SK-N-SH (cell line): ENCODE data around the gene KCNA1. TPM values are rescaled to one million over a fixed set of nuclear protein-coding genes. Genes with fewer than 3 reads are reported as not detected.

Source experiments
- CTCF ChIA-PET: fragments of 300-600, 350-600 bp; formaldehyde crosslinking; extraction: SDS; loops from one replicate; lab custom pipeline; 2021; lab: Yijun Ruan, JAX
- POLR2A ChIA-PET: fragments of 350-600 bp; sonication (Branson Sonifier 250); formaldehyde crosslinking; extraction: SDS; loops from one replicate; lab custom pipeline; 2020; ENCODE audit warnings: antibody characterized with exemption, inconsistent platforms; lab: Yijun Ruan, JAX
- DNase-seq: peaks from one replicate; pipeline ENCODE4 v3.0.0; 2012
- H2AFZ ChIP-seq: fragments of 200-600 bp; sonication (generic); 2 replicates; pipeline ENCODE4 v1.8.1; 2016; ENCODE audit warnings: antibody characterized with exemption, mild to moderate bottlenecking, low read depth
- H3F3A ChIP-seq: fragments of 200-600 bp; sonication (generic); replicated peaks from 2 replicates; pipeline ENCODE3; 2016; ENCODE audit warnings: antibody characterized with exemption, mild to moderate bottlenecking; ENCODE audit not compliant: insufficient read depth
- H3K27ac ChIP-seq, 2 experiments: fragments of 200-500 bp in 1 of 2; fragments of 200-600 bp in 1 of 2; sonication (Bioruptor generic) in 1 of 2; sonication (generic), shearing (Covaris generic) in 1 of 2; 2 replicates each; pipeline versions ENCODE4 v1.5.1 to v1.6.1; 2014 to 2016; ENCODE audit warnings: low read depth in 2 of 2, inconsistent platforms in 1 of 2, low read length in 1 of 2, mild to moderate bottlenecking in 1 of 2, mixed read lengths in 1 of 2
- H3K27me3 ChIP-seq: fragments of 200-600 bp; sonication (generic), shearing (Covaris generic); 2 replicates; pipeline ENCODE4 v1.6.1; 2016; ENCODE audit warnings: mixed run types; ENCODE audit not compliant: insufficient read depth
- H3K36me3 ChIP-seq, 2 experiments: fragments of 200-500 bp in 1 of 2; fragments of 200-600 bp in 1 of 2; sonication (Bioruptor generic) in 1 of 2; sonication (generic) in 1 of 2; replicated peaks in 1 of 2; 2 replicates each; pipeline versions ENCODE3 to v1.5.1; 2014 to 2016; ENCODE audit warnings: low read length in 1 of 2, mild to moderate bottlenecking in 1 of 2; ENCODE audit not compliant: insufficient read depth in 2 of 2, control insufficient read depth in 1 of 2
- H3K4me1 ChIP-seq, 2 experiments: fragments of 200-500 bp in 1 of 2; fragments of 200-600 bp in 1 of 2; sonication (Bioruptor generic) in 1 of 2; sonication (generic), shearing (Covaris generic) in 1 of 2; 2 replicates each; pipeline versions ENCODE4 v1.5.1 to v1.6.1; 2014 to 2016; ENCODE audit warnings: low read depth in 1 of 2, low read length in 1 of 2, mixed run types in 1 of 2; ENCODE audit not compliant: insufficient read depth in 2 of 2, control insufficient read depth in 1 of 2
- H3K4me2 ChIP-seq: fragments of 200-600 bp; sonication (generic), shearing (Covaris generic); 2 replicates; pipeline ENCODE4 v1.6.1; 2017; ENCODE audit warnings: mixed run types
- H3K4me3 ChIP-seq, 2 experiments: fragments of 200-500 bp in 1 of 2; fragments of 200-600 bp in 1 of 2; sonication (Bioruptor generic) in 1 of 2; sonication (generic), shearing (Covaris generic) in 1 of 2; 2 replicates each; pipeline versions ENCODE4 v1.5.1 to v1.8.1; 2014 to 2016; ENCODE audit warnings: low read depth in 2 of 2, inconsistent platforms in 1 of 2, low read length in 1 of 2, mild to moderate bottlenecking in 1 of 2, mixed read lengths in 1 of 2, moderate library complexity in 1 of 2
- H3K79me2 ChIP-seq: fragments of 200-600 bp; sonication (generic); 2 replicates; pipeline ENCODE4 v1.8.1; 2017; ENCODE audit warnings: mild to moderate bottlenecking; ENCODE audit not compliant: insufficient read depth
- H3K9ac ChIP-seq: fragments of 200-600 bp; sonication (generic); 2 replicates; pipeline ENCODE4 v1.6.1; 2017; ENCODE audit warnings: mixed run types
- H3K9me2 ChIP-seq: fragments of 200-600 bp; sonication (generic); 2 replicates; pipeline ENCODE4 v1.6.1; 2017; ENCODE audit warnings: mixed run types
- H3K9me3 ChIP-seq: fragments of 200-600 bp; sonication (generic); 2 replicates; pipeline ENCODE4 v1.6.1; 2017; ENCODE audit warnings: mixed run types, mild to moderate bottlenecking, moderate library complexity
- H4K20me1 ChIP-seq: fragments of 200-600 bp; sonication (generic); 2 replicates; pipeline ENCODE4 v1.6.1; 2017; ENCODE audit warnings: mild to moderate bottlenecking, mixed run types; ENCODE audit not compliant: insufficient read depth
- EP300 ChIP-seq, 2 experiments: IDR thresholded peaks; 2 replicates each; pipeline versions ENCODE4 v1.4.0 to v1.6.1; 2012; ENCODE audit warnings: borderline replicate concordance in 1 of 2, low read depth in 1 of 2, low read length in 1 of 2
- EZH2phosphoT487 ChIP-seq: fragments of 200-600 bp; sonication (generic); IDR thresholded peaks from 2 replicates; pipeline ENCODE4 v1.6.1; 2017; ENCODE audit warnings: low read depth, mixed run types, mild to moderate bottlenecking, antibody characterized with exemption, moderate library complexity, borderline replicate concordance
- FOSL2 ChIP-seq: IDR thresholded peaks from 2 replicates; pipeline ENCODE4 v1.4.0; 2012; ENCODE audit warnings: low read depth, mild to moderate bottlenecking, moderate library complexity, borderline replicate concordance
- FOXJ3 ChIP-seq: sonication (generic); formaldehyde crosslinking; IDR thresholded peaks from 2 replicates; pipeline ENCODE4 v1.5.1; 2020; ENCODE audit warnings: mild to moderate bottlenecking, missing genetic modification reagents
- FOXM1 ChIP-seq: IDR thresholded peaks from 2 replicates; pipeline ENCODE4 v1.4.0; 2012; ENCODE audit warnings: low read depth, mild to moderate bottlenecking
- JUND ChIP-seq: IDR thresholded peaks from 2 replicates; pipeline ENCODE4 v1.4.0; 2012
- MEF2A ChIP-seq: IDR thresholded peaks from 2 replicates; pipeline ENCODE4 v1.4.0; 2012; ENCODE audit warnings: low read depth, borderline replicate concordance
- MXI1 ChIP-seq: IDR thresholded peaks from 2 replicates; pipeline ENCODE4 v1.6.1; 2012; ENCODE audit warnings: mild to moderate bottlenecking, low read depth, low read length, improper control_type of control experiment
- RXRA ChIP-seq: IDR thresholded peaks from 2 replicates; pipeline ENCODE4 v1.4.0; 2012; ENCODE audit warnings: low read depth, mild to moderate bottlenecking, borderline replicate concordance
- TCF12 ChIP-seq: IDR thresholded peaks from 2 replicates; pipeline ENCODE4 v1.4.0; 2012
- TEAD4 ChIP-seq: IDR thresholded peaks from 2 replicates; pipeline ENCODE4 v1.4.0; 2012; ENCODE audit warnings: mild to moderate bottlenecking, borderline replicate concordance; ENCODE audit not compliant: insufficient read depth
- WGBS: methylation state at CpG from one replicate; pipeline ENCODE4 v1.1.6; 2017; ENCODE audit warnings: low lambda C conversion rate; 5-methylcytosine and 5-hydroxymethylcytosine counted together
- polyA plus RNA-seq, 3 experiments: library from polyadenylated mRNA; depleted of rRNA; stranded (reverse); fragments of >200 nt; gene quantifications; 2 replicates each; pipeline ENCODE4 v1.2.3, GENCODE V29; 2012
- TF ChIP-seq, protein P1 (sequence below): IDR thresholded peaks from 2 replicates; pipeline ENCODE4; 2012
- TF ChIP-seq, protein P2 (sequence below): IDR thresholded peaks from 2 replicates; pipeline ENCODE4 v1.4.0; 2012; ENCODE audit warnings: low read depth
- TF ChIP-seq, protein P3 (sequence below): IDR thresholded peaks from 2 replicates; pipeline ENCODE4 v1.6.1; 2012; ENCODE audit warnings: mild to moderate bottlenecking, low read depth, low read length, moderate library complexity

The KCNA1 gene
- polyA plus RNA-seq, 1 of the 3 experiments (the other 2 are of a cell fraction), result not detected

DNA sequence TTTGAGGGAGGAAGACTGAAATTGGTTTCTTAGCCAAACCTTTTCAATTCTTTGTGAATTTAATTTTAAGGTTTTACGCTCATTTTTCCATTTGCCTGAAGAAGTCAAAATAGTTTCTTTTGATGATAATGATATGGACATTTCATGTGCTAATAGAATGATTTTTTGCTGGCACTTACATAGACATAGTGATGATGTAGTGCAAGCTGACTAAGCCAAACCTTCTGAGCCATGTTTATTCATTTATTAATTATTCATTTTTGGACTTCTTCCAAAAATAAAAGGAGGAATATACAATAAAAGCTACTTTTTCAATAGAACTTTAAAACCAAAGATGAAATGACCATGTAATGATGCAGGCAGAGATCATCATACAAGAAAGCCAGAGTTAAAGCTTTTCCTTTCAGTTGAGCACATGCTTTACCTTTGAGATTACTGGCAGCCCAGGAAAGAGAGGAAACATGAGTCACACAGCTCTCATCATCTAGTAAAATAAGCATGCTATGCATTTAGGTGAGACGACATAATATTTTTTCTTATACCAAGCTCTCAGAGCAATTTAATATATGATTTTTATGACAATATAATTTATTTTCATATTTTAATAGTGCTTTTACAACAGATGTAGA lies 24.8 kb downstream of the KCNA1 start:
- no peaks in the 10 kb centered on the region for H3K36me3 ChIP-seq
- no peaks in the 10 kb centered on the region for H3K9me2 ChIP-seq
- H4K20me1 ChIP-seq, result no peaks in the 10 kb centered on the region
- ChIA-PET CTCF (interaction anchor here (0.5 kb wide), 1 partner anchor 74 kb away, joined by 3 read pairs; no protein-coding TSS in a partner anchor), POLR2A (no interaction called here)
- H3F3A ChIP-seq, result peaks cover 15% of the 10 kb centered on the region
- DNase-seq, result no peak
- H3K27me3 ChIP-seq, result peaks cover 64% of the 10 kb centered on the region
- peaks cover 0 to 5% of the 10 kb centered on the region in 2 experiments; a peak in 1 of 4 replicates for H3K4me1 ChIP-seq
- no peak overlapping the region for H3K27ac ChIP-seq
- WGBS, result 1% methylated on average over 2 of the region's 2 CpGs
- no peak overlapping the region for H2AFZ ChIP-seq
- no peaks in the 10 kb centered on the region for H3K79me2 ChIP-seq
- no peaks in the 10 kb centered on the region for H3K9me3 ChIP-seq
- no peak overlapping the region; the same call in 1 of the 2 replicates for H3K4me2 ChIP-seq
- TF ChIP-seq, protein P1, sequence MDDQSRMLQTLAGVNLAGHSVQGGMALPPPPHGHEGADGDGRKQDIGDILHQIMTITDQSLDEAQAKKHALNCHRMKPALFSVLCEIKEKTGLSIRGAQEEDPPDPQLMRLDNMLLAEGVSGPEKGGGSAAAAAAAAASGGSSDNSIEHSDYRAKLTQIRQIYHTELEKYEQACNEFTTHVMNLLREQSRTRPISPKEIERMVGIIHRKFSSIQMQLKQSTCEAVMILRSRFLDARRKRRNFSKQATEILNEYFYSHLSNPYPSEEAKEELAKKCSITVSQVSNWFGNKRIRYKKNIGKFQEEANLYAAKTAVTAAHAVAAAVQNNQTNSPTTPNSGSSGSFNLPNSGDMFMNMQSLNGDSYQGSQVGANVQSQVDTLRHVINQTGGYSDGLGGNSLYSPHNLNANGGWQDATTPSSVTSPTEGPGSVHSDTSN, result no peak
- TF ChIP-seq TEAD4 (no peak), EP300 (IDR thresholded peaks at IDR 0.05; ENCODE audit: borderline replicate concordance in 1 of 2, low read depth in 1 of 2, low read length in 1 of 2) (no peak), RXRA (no peak), EZH2phosphoT487 (no peak), FOXM1 (no peak), MEF2A (no peak), JUND (no peak), MXI1 (no peak), FOSL2 (peak; percentile 33; the same call in 1 of the 2 replicates), TCF12 (peak; percentile 9; the same call in 1 of the 2 replicates), FOXJ3 (CRISPR knock-in tag) (no peak)
- TF ChIP-seq, protein P2, sequence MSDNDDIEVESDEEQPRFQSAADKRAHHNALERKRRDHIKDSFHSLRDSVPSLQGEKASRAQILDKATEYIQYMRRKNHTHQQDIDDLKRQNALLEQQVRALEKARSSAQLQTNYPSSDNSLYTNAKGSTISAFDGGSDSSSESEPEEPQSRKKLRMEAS, result peak; percentile 45; the same call in 1 of the 2 replicates
- TF ChIP-seq, protein P3, sequence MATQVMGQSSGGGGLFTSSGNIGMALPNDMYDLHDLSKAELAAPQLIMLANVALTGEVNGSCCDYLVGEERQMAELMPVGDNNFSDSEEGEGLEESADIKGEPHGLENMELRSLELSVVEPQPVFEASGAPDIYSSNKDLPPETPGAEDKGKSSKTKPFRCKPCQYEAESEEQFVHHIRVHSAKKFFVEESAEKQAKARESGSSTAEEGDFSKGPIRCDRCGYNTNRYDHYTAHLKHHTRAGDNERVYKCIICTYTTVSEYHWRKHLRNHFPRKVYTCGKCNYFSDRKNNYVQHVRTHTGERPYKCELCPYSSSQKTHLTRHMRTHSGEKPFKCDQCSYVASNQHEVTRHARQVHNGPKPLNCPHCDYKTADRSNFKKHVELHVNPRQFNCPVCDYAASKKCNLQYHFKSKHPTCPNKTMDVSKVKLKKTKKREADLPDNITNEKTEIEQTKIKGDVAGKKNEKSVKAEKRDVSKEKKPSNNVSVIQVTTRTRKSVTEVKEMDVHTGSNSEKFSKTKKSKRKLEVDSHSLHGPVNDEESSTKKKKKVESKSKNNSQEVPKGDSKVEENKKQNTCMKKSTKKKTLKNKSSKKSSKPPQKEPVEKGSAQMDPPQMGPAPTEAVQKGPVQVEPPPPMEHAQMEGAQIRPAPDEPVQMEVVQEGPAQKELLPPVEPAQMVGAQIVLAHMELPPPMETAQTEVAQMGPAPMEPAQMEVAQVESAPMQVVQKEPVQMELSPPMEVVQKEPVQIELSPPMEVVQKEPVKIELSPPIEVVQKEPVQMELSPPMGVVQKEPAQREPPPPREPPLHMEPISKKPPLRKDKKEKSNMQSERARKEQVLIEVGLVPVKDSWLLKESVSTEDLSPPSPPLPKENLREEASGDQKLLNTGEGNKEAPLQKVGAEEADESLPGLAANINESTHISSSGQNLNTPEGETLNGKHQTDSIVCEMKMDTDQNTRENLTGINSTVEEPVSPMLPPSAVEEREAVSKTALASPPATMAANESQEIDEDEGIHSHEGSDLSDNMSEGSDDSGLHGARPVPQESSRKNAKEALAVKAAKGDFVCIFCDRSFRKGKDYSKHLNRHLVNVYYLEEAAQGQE, result no peak
- H3K9ac ChIP-seq, result no peak overlapping the region
- no peak overlapping the region for H3K4me3 ChIP-seq
